Fibroblast of lung (primary cell): ENCODE measurements around the gene SORCS2. TPM values are rescaled to one million over a fixed set of nuclear protein-coding genes. Genes with fewer than 3 reads are reported as not detected.

Experiments used
- DNase-seq, 2 donors: peaks; one replicate each; pipeline versions ENCODE4 v3.0.0 to v3.0.0-alpha.2; 2010; ENCODE audit warnings: low read depth in 2 of 2
- H2AFZ ChIP-seq: 2 replicates; pipeline ENCODE4 v1.5.1; 2012; ENCODE audit warnings: low read length, control low read depth, inconsistent platforms
- H3K27ac ChIP-seq: 2 replicates; pipeline ENCODE4 v1.5.1; 2011; ENCODE audit warnings: low read length, control low read depth; ENCODE audit not compliant: insufficient read depth
- H3K27me3 ChIP-seq: 2 replicates; pipeline ENCODE4 v1.5.1; 2011; ENCODE audit warnings: mild to moderate bottlenecking, low read length; ENCODE audit not compliant: control insufficient read depth, insufficient read depth
- H3K36me3 ChIP-seq: 2 replicates; pipeline ENCODE4 v1.5.1; 2011; ENCODE audit warnings: low read length; ENCODE audit not compliant: control insufficient read depth, insufficient read depth
- H3K4me1 ChIP-seq: 2 replicates; pipeline ENCODE4 v1.5.1; 2011; ENCODE audit warnings: low read length; ENCODE audit not compliant: control insufficient read depth, insufficient read depth; ENCODE audit errors: extremely low read depth
- H3K4me2 ChIP-seq: 2 replicates; pipeline ENCODE4 v1.5.1; 2011; ENCODE audit warnings: low read length, control low read depth; ENCODE audit not compliant: insufficient read depth; ENCODE audit errors: extremely low read depth
- H3K4me3 ChIP-seq, 4 experiments: fragments of 200-600 bp in 1 of 4; sonication (generic) in 1 of 4; replicated peaks in 1 of 4; 2 replicates each; pipeline ENCODE4 v1.5.1; 2011 to 2016; ENCODE audit warnings: low read length in 4 of 4, low read depth in 3 of 4, mild to moderate bottlenecking in 3 of 4, control low read depth in 2 of 4, inconsistent platforms in 1 of 4, mixed read lengths in 1 of 4; ENCODE audit not compliant: insufficient read depth in 1 of 4; ENCODE audit errors: control extremely low read depth in 1 of 4
- H3K79me2 ChIP-seq: 2 replicates; pipeline ENCODE4 v1.5.1; 2012; ENCODE audit warnings: mild to moderate bottlenecking, low read length, inconsistent platforms; ENCODE audit not compliant: control insufficient read depth, insufficient read depth
- H3K9ac ChIP-seq: 2 replicates; pipeline ENCODE4 v1.5.1; 2011; ENCODE audit warnings: mild to moderate bottlenecking, low read length, control low read depth; ENCODE audit not compliant: insufficient read depth
- H3K9me3 ChIP-seq: 2 replicates; pipeline ENCODE4 v1.5.1; 2012; ENCODE audit warnings: low read depth, low read length; ENCODE audit not compliant: control insufficient read depth, insufficient read depth
- H4K20me1 ChIP-seq: 2 replicates; pipeline ENCODE4 v1.5.1; 2011; ENCODE audit warnings: low read length; ENCODE audit not compliant: control insufficient read depth, insufficient read depth; ENCODE audit errors: extremely low read depth
- EZH2 ChIP-seq: IDR thresholded peaks from 2 replicates; pipeline ENCODE4 v1.5.1; 2012; ENCODE audit warnings: low read length, control low read depth, mild to moderate bottlenecking; ENCODE audit errors: missing control alignments
- polyA plus RNA-seq, 2 donors: library from polyadenylated mRNA; depleted of rRNA in 1 of 2; stranded (reverse) in 1 of 2; unstranded in 1 of 2; fragments of >200 nt; gene quantifications; 2 replicates each; pipeline ENCODE4 v1.2.1, GENCODE V29; 2011 to 2012; ENCODE audit warnings: missing spikeins in 1 of 2
- total RNA-seq: library from RNA; depleted of rRNA; stranded (reverse); fragments of >200 nt; gene quantifications from 2 replicates; pipeline ENCODE4 v1.2.1, GENCODE V29; 2014
- TF ChIP-seq, protein P1 (sequence below), 2 donors: IDR thresholded peaks in 1 of 2; conservative IDR thresholded peaks in 1 of 2; 1 replicate in 1 of 2; 2 replicates in 1 of 2; pipeline ENCODE4 v1.5.1; 2011 to 2012; ENCODE audit warnings: low read length in 2 of 2, control low read depth in 1 of 2, inconsistent platforms in 1 of 2, low read depth in 1 of 2, mild to moderate bottlenecking in 1 of 2

Gene SORCS2
- total and polyA plus RNA-seq, 2 donors (not counting 1 experiment from before 2014, with no cell fraction given), result 0.17 to 0.41 TPM

DNA sequence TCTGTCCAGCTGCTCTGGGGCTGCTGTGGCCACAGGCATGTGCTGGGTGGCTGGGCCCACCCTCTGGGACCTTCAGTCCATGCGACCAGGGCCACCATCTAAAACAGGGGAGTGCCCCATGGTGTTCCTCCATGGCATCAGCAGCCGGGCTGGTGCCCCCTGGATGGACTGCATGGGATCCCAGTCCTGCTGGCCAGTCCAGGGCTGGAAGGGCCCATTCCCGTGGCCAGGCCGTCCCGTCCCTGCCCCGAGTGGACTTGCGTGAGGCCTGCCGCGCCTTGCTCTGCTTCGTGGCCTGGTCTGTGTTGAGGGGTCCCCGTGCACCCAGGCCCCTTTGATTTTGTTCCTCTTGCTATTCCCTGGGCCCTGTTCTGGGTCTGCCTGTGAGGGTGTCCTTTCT lies 36.4 kb downstream of the SORCS2 start:
- no peak overlapping the region for H3K4me3 ChIP-seq

DNA sequence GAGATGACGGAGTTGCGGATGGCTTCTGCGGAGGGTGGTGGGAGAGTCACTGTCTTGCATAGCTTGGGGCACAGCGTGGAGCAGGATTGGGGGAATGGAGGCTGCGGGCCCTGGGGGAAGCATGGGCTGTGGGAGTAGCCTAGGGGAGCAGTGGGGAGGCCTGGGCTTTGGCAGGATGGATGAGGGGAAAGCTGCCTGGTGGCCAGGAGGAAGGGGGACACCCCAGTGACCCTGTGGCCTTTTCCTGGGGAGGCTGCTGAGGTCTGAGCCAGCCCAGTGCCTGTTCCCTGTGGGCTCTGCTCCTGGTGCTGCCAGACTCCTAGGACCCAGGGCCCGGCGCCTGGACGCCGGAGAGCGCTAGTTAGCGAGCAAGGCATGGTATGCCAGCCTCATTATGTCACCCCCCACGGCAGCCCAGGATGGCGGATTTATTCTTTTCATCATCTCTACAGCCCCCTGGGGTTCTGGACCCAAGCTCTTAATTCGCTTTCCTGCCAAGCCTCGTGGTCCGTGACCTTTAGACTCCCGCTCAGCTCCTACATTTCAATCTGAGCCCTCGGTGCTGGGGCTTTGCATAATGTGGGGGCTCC lies 39.8 kb downstream of the SORCS2 start:
- TF ChIP-seq, protein P1, sequence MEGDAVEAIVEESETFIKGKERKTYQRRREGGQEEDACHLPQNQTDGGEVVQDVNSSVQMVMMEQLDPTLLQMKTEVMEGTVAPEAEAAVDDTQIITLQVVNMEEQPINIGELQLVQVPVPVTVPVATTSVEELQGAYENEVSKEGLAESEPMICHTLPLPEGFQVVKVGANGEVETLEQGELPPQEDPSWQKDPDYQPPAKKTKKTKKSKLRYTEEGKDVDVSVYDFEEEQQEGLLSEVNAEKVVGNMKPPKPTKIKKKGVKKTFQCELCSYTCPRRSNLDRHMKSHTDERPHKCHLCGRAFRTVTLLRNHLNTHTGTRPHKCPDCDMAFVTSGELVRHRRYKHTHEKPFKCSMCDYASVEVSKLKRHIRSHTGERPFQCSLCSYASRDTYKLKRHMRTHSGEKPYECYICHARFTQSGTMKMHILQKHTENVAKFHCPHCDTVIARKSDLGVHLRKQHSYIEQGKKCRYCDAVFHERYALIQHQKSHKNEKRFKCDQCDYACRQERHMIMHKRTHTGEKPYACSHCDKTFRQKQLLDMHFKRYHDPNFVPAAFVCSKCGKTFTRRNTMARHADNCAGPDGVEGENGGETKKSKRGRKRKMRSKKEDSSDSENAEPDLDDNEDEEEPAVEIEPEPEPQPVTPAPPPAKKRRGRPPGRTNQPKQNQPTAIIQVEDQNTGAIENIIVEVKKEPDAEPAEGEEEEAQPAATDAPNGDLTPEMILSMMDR (conservative IDR thresholded peaks at IDR 0.05 in 1 of 2, IDR thresholded peaks at IDR 0.05 in 1 of 2; ENCODE audit: low read depth in 1 of 2, low read length in 2 of 2), result no peak
- no peak for TF ChIP-seq EZH2
- no peaks in the 10 kb centered on the region for H3K27me3 ChIP-seq
- H2AFZ ChIP-seq, result no peak overlapping the region
- no peak overlapping the region for H3K4me2 ChIP-seq
- no peaks in the 10 kb centered on the region for H3K4me1 ChIP-seq
- H3K36me3 ChIP-seq, result no peaks in the 10 kb centered on the region
- no peak overlapping the region for H3K4me3 ChIP-seq
- DNase-seq, result no peak
- H3K79me2 ChIP-seq, result no peaks in the 10 kb centered on the region
- no peak overlapping the region for H3K9ac ChIP-seq
- H4K20me1 ChIP-seq, result no peaks in the 10 kb centered on the region
- H3K27ac ChIP-seq, result no peak overlapping the region
- H3K9me3 ChIP-seq, result no peaks in the 10 kb centered on the region

More for the DNA sequence above, 36.4 kb downstream of the SORCS2 start:
- H3K27me3 ChIP-seq, result no peaks in the 10 kb centered on the region
- H3K4me2 ChIP-seq, result no peak overlapping the region
- no peaks in the 10 kb centered on the region for H3K36me3 ChIP-seq
- H2AFZ ChIP-seq, result no peak overlapping the region
- H3K27ac ChIP-seq, result no peak overlapping the region
- no peaks in the 10 kb centered on the region for H3K4me1 ChIP-seq
- no peaks in the 10 kb centered on the region for H3K79me2 ChIP-seq
- DNase-seq, result no peak
- H3K9ac ChIP-seq, result no peak overlapping the region
- no peaks in the 10 kb centered on the region for H3K9me3 ChIP-seq
- TF ChIP-seq, protein P1 (conservative IDR thresholded peaks at IDR 0.05 in 1 of 2, IDR thresholded peaks at IDR 0.05 in 1 of 2; ENCODE audit: low read depth in 1 of 2, low read length in 2 of 2), result no peak
- TF ChIP-seq EZH2, result no peak
- H4K20me1 ChIP-seq, result no peaks in the 10 kb centered on the region

DNA sequence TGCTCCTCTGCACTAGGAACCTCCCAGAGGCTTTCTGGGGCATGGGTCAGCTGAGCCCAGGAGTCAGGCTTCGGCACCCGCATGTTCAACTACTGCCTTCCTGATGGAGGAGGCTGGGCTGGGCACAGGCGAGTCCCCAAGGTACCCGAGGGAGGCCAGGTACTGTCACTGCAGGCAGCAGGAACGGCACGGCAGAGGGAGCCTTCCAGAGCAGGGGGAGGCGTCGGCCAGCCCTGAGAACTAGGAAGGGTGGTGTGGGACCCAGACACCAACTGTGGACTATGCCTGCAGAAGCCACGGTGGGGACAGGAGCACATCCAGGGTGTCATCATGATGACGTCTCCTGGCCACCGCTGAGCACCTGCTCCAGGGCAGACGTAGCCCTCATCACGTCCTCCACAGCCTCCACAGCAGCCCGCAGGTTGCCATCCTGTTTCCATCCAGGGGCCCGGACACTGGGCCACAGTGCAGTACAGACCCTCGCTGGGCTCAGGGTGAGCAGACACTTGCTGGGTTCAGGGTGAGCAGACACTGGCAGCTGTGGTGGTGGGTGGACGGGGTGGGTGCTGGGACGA lies 40.8 kb downstream of the SORCS2 start:
- H3K27me3 ChIP-seq, result no peaks in the 10 kb centered on the region
- DNase-seq, result no peak
- no peak overlapping the region for H3K4me3 ChIP-seq
- H2AFZ ChIP-seq, result no peak overlapping the region
- no peaks in the 10 kb centered on the region for H3K9me3 ChIP-seq
- H4K20me1 ChIP-seq, result no peaks in the 10 kb centered on the region
- no peak overlapping the region for H3K9ac ChIP-seq
- no peaks in the 10 kb centered on the region for H3K79me2 ChIP-seq
- no peak overlapping the region for H3K27ac ChIP-seq
- TF ChIP-seq, protein P1 (conservative IDR thresholded peaks at IDR 0.05 in 1 of 2, IDR thresholded peaks at IDR 0.05 in 1 of 2; ENCODE audit: low read depth in 1 of 2, low read length in 2 of 2), result no peak
- no peak for TF ChIP-seq EZH2
- H3K4me1 ChIP-seq, result no peaks in the 10 kb centered on the region
- H3K4me2 ChIP-seq, result no peak overlapping the region
- no peaks in the 10 kb centered on the region for H3K36me3 ChIP-seq
